ENCODE data around the gene EFTUD2.
A peak's percentile ranks its signal among the peaks of the same experiment; 100 is the strongest.

The EFTUD2 gene

DNA sequence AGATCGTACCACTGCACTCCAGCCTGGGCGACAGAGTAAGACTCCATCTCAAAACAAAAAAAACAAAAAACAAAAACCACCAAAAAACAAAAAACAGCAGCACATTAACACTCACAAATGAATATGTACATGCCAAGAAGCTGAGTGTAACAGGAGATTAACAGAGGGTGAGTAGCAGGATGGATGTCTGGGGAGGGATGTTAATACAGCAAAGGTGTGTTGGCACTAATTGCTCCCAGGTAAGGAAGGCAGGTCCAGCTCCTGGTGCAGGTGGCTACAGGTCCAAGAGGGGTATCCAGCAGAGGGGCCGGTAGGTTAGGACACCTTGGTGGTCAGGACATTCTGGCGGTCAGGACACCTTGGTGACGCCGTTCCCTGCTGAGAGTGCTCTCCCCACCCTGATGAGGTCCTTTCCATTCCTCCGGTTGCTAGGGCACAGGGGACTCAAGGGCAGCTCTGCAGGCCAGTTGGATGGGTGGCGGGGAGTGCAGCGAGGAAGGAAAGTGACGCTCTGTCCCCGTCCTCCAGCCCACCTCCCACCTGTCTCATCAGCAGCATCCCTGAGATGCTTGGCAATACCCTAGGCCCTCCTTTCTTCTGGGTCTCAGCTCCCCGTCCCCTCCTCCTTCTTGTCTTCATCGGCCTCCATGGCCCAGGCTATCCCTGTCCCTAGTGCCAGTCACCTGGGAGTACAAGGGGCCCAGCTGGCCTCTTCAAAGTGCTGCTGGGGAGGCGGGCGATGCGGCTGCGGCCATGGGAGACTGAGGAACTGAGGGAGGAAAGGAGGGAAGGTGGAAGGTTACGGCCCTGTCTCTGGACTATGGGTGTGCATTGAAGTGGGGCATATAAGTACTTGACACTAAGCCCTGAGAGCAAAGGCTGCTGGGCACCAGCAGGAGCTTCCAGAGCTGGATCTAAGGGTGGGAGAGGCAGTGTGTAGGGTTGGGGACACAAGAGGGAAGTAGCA lies 26.8 kb upstream of the EFTUD2 start:
- FAIRE-seq, result no peak

DNA sequence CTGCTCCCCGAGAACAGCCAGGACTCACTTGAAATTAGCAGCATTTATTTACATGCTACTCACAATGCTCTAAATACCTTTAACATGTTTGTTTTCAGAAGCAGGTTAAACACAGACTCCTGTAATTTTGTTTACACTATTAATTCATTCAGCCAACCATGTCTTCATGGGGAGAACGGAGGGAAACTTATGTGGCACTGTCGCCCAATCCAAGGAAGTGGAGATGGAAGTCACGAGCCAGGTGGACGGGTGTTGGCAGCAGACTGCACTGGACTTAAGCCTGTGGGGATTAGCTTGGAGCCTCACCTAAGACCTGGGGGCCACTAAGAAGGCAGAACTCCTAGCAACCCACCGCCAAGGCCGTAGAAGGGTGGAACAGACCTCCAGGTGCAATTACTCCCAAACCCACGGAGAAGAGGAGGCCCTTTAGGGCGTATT lies 24.9 kb upstream of the EFTUD2 start:
- FAIRE-seq, result peak; percentile 47

DNA sequence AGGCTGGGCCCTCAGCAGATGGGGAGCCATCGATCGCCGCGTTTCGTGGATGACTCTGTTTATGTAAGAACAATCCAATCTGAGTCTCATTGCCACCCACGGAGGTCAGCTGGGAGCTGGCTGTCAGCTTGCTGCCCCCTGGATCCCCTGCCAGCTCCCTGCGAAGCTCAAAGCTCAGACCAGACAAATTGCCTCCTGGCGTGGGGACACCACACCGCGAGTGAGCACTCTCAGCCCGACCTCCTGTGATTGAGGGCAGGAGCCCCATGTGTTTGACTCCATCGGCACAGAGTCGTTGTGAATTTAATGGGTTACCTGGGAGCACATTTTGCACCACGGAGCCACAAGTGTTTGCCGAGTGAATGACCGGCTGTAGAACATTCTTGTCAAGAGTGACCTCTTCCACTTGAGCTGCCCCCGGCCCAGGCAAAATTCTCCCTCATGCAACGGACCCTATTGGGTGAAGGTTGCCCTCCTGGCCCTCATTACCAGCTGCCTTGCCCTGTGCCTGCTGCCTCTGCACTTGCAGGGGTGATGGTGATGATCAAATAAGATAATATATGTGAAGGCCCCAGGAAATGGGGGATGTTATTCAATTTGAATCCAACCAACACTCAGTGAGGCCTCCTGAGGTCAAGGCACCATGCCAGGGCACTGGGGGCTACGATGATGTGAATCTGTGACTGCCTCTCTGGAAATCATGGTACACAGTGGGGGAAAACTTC lies 23.7 kb upstream of the EFTUD2 start:
- FAIRE-seq, result no peak

DNA sequence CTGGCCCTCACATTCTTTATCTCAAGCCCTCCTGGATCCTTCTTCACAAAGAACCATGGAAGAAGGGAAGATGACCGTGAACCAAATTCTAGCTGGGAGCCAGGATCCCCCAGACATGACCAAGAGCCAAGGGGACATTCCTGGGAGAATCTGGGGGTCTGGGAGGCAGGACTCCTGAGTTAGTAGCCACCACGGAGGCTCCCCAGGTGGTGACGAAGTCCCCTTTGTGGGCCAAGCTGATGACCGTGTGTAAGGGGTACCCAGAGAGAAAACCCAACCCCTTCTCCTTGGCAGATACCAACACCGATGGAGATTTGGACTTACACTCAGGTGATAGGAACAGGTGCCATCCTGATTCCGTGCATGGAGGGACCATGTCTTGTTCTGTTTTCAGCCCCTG lies 22.9 kb upstream of the EFTUD2 start:
- no peak for FAIRE-seq

DNA sequence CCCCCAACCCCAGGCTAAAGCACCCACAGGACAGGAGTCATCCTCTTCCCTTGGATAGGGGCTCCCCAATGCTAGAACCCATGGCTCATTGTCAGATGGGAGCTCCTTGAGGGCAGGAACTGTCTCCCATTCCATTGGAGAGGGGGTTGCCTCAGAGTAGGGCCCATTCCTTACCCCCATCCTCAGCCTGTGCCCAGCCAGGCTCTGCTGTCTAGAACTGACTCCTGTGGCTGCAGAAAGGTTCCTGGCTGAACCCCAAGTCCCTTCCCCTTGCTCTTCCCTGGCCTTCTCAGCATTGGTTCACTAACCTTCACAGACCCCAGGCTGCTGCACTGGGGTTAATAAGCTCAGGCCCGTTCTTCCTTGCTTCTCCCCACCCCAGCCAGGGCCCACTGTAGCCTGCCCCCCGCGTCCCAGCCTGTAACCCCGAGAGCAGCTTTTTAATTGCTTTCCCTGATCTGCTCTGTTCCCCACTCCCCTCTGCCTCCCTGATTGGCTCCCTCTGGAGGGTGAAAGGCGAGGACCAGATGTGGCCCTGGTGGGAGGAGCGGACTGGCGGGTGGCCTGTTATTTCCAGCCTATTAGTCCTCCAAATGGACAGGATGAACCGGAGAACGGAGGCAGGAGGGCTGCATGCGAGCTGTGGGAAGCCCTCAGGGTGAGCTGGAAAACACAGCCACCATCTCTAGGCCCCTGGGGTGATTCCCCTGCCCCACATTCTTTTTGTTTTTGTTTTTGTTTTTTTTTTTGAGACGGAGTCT lies 22.1 kb upstream of the EFTUD2 start:
- FAIRE-seq, result no peak

DNA sequence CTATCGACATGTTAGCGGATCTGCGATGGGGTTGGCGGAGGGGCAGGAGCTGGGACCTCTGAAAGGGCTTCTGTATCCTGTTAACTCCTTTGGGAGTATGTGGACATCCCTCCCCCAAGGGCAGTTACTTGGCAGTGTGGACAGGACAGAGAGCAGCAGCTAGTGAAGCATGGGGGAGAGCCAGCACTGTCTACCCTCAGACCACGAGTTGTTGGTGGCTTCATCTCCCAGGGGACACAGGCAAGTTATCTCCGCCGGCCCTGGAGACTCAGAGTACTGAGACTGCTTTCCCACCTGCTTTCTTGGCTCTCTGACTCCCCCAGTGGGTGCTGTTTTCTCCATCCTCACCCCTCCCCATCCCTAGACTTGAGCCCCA lies 21.3 kb upstream of the EFTUD2 start:
- no peak for FAIRE-seq

DNA sequence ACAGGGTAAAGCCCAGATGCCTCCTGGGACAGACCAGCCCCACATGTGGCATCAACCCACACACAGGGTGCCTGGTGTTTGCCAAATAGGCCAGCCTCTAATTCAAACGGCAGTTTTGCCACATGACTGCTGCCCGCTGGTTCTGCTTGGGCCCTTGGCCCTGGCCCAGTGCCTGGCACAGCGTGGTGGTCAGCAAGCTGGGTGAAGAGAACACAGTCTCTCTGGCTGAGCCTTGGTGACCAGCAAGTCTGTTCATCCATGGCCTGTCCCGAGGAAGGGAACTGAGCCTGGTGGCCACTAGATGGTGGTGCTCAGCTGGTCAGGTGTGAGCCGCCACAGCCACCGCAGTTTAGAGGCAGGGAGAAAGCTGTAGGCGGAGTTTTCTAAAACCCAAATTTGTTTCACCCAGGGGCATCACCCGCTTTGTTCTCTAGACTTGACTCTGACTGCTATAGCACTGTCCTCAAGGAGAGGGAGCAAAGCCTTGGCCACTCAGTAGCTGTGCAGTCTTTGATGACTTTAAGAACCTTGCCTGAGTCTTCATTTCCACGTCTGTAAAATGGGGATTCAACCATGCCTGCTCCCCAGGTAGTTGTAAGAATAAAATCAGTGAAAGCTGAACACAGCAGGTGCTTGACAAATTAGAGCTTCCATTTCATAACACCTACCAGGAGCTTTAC lies 20.8 kb upstream of the EFTUD2 start:
- FAIRE-seq, result peak; percentile 89

DNA sequence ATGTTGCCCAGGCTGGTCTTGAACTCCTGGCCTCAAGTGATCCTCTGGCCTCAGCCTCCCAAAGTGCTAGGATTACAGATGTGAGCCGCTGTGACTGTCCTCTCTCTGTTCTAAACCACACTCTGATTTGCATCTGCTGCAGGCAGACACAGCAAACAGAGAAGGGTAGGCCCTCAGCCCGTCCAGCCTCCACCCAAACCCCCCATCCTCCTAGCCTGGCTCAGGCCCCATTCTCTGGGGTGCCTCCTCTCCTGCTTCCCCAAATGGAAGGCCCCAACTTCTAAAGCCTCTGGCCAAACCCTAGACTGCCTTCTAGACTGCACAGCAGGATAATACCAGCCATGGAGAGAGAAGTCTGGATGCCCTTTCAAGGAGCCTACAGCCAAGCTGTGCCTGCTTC lies 20.2 kb upstream of the EFTUD2 start:
- FAIRE-seq, result no peak

DNA sequence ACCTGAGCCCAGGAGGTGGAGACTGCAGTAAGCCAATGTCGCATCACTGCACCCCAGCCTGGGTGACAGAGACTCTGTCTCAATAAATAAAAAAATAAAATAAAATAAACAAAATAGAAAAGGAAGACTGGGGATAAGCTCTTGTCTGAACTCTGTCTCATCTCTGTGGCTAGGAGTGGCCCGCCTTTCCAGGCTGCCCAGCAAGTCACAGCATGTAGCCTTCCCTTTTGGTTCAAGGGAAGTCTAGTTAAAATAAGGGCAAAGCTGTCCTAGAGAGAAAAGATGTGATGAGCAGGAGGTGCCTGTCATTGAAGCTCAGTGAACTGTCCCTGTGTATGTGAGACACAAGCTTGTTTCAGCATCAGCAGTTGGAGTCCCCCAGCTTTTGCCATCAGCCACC lies 18.8 kb upstream of the EFTUD2 start:
- FAIRE-seq, result no peak

DNA sequence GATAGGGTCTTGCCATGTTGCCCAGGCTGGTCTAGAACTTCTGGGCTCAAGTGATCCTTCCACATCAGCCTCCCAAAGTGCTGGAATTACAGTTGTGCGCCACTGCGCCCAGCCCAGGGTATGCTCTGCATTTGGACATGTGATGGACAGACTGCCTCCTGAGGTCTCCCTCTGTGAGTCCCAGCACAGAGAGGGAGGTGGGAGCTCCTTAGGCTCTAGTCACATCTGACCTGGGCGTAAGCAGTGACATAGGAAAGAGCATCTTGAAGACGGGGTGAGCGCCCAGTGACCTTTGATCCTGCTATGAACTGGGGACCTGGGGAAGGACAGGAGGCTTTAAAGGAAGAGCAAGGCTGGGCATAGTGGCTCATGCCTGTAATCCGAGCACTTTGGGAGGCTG lies 18.2 kb upstream of the EFTUD2 start:
- no peak for FAIRE-seq

DNA sequence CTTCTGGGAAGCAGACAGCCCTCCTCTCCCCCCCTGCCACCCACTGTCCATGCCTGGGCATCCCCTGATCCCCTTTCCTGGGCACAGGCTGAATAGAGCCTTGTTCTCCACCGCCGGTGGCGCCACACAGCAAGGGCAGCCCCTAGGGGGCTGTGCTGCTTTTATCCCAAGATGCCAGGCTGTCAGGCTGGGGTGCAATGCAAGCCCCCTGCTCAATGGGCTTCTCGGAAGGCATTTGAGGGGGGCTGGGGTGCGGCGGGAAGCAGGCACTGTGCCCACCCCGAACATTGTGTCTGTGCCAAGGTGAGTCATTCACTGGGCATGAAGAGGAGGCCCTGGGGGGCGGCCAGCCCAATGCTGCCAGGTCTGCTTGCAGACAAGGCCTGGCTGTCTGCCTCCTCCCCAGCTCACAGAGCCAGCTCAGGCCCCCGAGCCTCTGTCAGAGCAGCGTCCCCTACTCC lies 17.6 kb upstream of the EFTUD2 start:
- FAIRE-seq, result no peak

DNA sequence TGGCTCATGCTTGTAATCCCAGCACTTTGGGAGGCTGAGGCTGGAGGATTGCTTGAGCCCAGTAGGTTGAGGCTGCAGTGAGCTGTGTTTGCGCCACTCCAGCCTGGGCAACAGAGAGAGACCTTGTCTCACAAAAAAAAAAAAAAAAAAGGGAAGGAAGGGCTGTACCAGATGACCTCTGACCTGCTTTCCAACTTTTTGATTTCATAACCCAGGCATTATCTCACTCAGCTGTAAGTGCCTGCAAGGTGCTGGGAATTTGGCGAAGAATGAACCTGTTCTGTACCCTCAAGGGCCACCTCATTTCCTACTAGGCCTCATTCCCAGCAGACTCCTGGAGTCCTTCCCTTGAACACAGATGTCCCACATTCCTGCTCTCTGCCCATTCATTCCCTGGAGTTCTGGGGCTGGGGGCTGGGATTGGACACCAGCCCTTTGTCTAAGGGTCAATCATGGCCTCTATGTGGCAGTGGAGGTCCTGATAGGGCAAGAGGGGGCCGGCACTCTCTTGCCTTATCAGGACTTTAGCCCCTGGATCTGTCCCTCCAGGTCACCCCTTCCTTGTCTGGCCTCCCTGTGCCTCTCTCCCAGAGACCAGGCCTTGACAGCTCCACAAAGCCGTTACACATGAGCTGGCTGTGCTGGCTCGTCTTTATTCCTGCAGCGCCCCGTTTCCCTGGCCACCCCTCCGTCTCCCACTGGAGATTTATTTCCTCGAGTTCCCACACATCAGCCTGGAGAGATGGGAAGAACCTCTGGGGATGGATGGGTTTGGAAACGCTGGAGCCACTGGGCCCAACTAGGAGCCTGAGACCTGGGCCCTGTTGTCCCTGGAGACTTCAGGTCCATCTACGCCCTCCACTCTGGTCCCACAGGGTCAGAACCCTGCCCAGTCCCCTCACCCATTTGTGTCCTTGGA lies 16.9 kb upstream of the EFTUD2 start:
- FAIRE-seq, result no peak

DNA sequence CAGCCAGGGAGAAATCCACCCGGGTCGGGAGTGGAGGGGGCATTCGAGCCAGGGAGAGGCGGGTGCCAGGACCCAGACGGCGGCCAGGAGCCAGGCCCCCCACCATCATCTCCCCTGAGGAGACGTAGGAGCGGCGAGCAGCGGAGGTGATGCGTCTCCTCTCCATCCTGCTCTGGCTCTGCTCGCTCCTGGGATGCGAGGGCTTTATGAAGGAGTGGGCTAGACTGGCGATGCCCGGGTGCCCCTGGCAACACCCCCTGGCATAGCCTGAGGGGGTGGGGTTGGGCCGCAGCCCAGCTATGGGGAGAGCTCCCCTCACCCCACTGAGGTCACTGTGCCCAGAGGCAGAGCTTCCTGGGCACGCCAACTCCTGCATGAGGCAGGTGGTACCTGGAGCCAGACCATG lies 16.1 kb upstream of the EFTUD2 start, which contains the start of gene GFAP:
TSS of gene GFAP (minus strand) at position 180 of the 406 bp plus-strand sequence. CDS start at position 166, 14 bp downstream.
- FAIRE-seq, result no peak

DNA sequence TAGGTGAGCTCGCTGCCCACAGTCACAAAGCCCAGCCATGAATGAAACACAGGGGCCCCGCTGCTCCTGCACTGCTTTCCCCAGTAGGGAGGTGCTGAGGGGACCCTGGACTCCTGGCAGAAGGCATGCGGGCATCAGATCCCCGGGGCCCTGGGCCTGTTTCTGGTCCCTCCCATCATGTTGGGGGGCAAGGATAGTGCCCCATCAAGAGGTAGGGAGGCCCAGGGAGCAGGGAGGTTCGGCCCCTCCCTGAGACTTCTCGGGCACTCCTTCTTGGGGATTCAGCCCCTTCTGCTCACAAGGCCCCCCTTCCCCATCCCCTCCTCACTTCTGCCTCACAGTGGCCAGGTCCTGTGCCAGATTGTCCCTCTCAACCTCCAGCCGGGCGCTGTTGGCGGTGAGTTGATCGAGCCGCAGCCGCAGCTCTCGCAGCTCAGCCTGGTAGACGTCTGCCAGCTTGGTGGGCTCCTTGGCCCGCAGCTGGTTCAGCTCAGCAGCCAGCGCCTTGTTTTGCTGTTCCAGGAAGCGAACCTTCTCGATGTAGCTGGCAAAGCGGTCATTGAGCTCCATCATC lies 15.5 kb upstream of the EFTUD2 start:
- no peak for FAIRE-seq

DNA sequence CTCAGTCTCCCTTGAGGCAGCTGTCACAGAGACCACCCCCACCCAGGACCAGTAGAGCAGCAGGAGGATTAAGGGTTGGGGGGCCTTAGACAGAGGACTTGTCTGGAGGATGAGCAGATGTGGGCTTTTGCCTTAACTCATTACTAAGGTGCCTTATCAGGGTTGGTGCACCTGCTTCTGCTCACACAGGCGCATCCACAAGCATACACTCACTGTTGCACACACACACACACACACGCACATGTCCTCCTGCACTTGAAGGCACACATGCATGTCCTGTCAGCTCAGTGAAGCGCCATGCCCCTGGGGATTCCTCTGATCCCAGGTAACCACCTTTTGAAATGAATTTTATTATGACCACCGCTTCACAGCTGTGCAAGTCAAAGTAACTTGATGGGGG lies 14.9 kb upstream of the EFTUD2 start:
- FAIRE-seq, result no peak

DNA sequence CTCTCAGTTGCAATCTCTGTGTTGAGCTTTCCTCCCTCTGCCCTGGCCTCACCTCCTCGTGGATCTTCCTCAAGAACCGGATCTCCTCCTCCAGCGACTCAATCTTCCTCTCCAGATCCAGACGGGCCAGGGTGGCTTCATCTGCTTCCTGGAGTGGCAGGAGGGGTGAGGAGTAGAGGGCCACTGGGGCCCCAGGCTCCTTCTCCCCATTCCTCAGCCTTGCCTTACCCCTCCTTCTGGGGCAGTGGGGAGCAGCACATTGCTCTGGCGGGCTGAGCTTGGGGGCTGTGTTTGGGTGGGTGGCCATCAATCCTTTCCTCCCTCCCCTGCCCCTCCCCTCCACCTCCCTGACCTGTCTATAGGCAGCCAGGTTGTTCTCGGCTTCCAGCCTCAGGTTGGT lies 14.4 kb upstream of the EFTUD2 start:
- no peak for FAIRE-seq

DNA sequence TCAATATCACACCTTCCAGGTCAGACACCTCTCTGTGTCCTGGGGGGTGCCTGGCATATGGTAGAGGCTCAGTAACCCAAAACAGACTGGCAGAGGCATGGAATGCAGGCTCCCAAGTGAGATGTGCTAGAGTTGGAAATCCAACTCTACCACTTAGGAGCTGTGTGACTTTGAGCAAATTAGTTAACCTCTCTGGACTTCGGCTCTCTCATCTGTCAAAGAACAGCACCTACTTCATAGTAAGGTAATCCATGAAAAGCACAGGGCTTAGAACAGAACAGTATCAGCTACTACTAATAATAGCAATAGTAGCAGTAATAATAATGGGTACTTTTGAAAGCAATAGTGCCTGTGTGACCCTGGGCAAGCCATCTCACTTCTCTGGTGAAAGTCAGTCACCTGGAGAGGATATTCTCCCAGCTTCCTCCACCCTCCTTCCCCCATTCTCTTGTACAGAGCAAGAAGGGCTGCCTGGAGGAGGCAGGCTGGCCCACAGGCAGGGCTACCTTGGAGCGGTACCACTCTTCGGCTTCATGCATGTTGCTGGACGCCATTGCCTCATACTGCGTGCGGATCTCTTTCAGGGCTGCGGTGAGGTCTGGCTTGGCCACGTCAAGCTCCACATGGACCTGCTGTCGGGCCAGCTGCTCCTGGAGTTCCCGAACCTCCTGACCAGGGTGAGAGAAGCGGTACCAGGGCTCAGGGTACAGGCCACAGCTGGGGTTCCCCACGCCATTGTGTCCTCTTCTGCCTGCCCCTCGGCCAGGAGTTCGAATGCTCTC lies 13.7 kb upstream of the EFTUD2 start:
- FAIRE-seq, result no peak

DNA sequence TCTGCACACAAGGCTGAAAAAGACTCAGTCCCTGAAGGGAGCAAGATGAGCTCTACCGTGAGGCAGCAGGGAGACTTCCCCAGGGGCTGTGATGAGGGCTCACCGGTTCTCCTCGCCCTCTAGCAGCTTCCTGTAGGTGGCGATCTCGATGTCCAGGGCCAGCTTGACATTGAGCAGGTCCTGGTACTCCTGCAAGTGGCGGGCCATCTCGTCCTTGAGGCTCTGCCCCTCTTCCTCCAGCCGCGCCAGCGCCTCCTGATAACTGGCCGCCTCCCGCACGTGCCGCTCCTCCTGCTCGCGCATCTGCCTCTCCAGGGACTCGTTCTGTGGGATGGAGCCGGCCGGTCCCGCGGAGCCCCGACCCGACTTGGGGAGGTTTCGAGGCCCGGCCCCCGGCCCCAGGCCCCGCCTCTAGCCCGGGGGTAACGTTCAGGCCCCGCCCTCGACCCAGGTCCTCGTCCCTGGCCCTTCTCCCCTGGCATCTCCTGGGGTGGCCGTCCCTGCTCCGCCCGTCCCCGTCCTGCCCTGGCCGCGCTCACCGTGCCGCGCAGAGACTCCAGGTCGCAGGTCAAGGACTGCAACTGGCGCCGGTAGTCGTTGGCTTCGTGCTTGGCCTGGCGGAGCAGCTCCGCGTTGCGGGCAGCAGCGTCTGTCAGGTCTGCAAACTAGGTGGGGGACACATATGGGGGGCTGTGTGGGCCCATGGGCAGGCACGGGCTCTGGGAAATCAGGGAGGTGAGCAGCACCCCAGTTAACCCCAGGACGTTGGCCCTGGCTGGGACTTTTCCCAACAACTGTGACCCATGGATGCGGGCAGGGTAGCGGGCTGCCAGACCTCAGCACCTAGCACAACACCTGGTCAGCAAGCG lies 12.1 kb upstream of the EFTUD2 start:
- no peak for FAIRE-seq

All from G401.6 (cell line).